Activated CD4-positive, alpha-beta memory T cell treated with anti-CD3 and anti-CD28 coated beads, Interleukin-2, amount 10 ng/mL, durations not matched to agents 7 days and 5 days (primary cell): ENCODE measurements around the gene SRPK2. TPM values are rescaled to one million over a fixed set of nuclear protein-coding genes. Genes with fewer than 3 reads are reported as not detected.
"Not testable (repeated sequence)": the region's sequence is repeated elsewhere in the genome, so short reads cannot be mapped to it uniquely, and the experiment has no call there.

Experiments used
- CTCF ChIA-PET: fragments of 350-600 bp; sonication (Branson Sonifier 250); formaldehyde crosslinking; loops from one replicate; lab custom pipeline; 2021; ENCODE audit warnings: antibody characterized with exemption, inconsistent platforms; lab: Charles Lee
- POLR2A ChIA-PET: fragments of 350-600 bp; sonication (Branson Sonifier 250); formaldehyde crosslinking; loops from one replicate; lab custom pipeline; 2021; ENCODE audit warnings: antibody characterized with exemption; lab: Charles Lee
- DNase-seq: peaks from one replicate; pipeline ENCODE4 v3.0.0-alpha.2; 2020
- H3K27ac Mint-ChIP-seq: one replicate; pipeline ENCODE4 v1.8.0; 2021; ENCODE audit warnings: mild to moderate bottlenecking, mixed read lengths
- H3K27me3 Mint-ChIP-seq: one replicate; pipeline ENCODE4 v1.8.0; 2021; ENCODE audit warnings: mixed read lengths
- H3K36me3 Mint-ChIP-seq: one replicate; pipeline ENCODE4 v1.8.0; 2021; ENCODE audit warnings: low read depth, mixed read lengths
- H3K4me1 Mint-ChIP-seq: one replicate; pipeline ENCODE4 v1.8.0; 2021; ENCODE audit warnings: mixed read lengths
- H3K4me3 Mint-ChIP-seq: one replicate; pipeline ENCODE4 v1.8.0; 2021; ENCODE audit warnings: mild to moderate bottlenecking, mixed read lengths
- H3K9me3 Mint-ChIP-seq: one replicate; pipeline ENCODE4 v1.8.0; 2021; ENCODE audit warnings: mixed read lengths
- total RNA-seq, 2 experiments: library from RNA; stranded (reverse); gene quantifications; one replicate each; pipeline ENCODE4 v1.2.3, GENCODE V29; 2021

The SRPK2 gene
- total RNA-seq, 2 experiments from 2014 or later: 42.9 to 45.0 TPM

- ChIA-PET CTCF (no interaction called here), POLR2A (no interaction called here)
- Mint-ChIP-seq H3K9me3 (no peaks in the 10 kb centered on the region), H3K4me1 (peaks cover 21% of the 10 kb centered on the region), H3K4me3 (no peak overlapping the region), H3K27me3 (no peaks in the 10 kb centered on the region), H3K27ac (no peak overlapping the region), H3K36me3 (peaks cover 21% of the 10 kb centered on the region)
- no peak for DNase-seq
Measured at GRCh38 chr7:105202616-105203015, 186.1 kb downstream of the SRPK2 start.

GRCh38 chr7:105199386-105199785, 189.3 kb downstream of the SRPK2 start:
- no peaks in the 10 kb centered on the region for H3K9me3 Mint-ChIP-seq
- no peak overlapping the region for H3K4me3 Mint-ChIP-seq
- ChIA-PET CTCF (interaction anchor here (0.7 kb wide), 1 partner anchor 47 kb away, joined by 3 read pairs; no protein-coding TSS in a partner anchor), POLR2A (no interaction called here)
- H3K27ac Mint-ChIP-seq: no peak overlapping the region
- DNase-seq: no peak
- H3K36me3 Mint-ChIP-seq: peaks cover 21% of the 10 kb centered on the region
- no peaks in the 10 kb centered on the region for H3K27me3 Mint-ChIP-seq
- H3K4me1 Mint-ChIP-seq: peaks cover 1% of the 10 kb centered on the region

- H3K27me3 Mint-ChIP-seq: no peaks in the 10 kb centered on the region
- no peaks in the 10 kb centered on the region for H3K9me3 Mint-ChIP-seq
- no peak for DNase-seq
- H3K36me3 Mint-ChIP-seq: peaks cover 22% of the 10 kb centered on the region
- H3K4me1 Mint-ChIP-seq: no peaks in the 10 kb centered on the region
- POLR2A ChIA-PET: no interaction called here
- H3K27ac Mint-ChIP-seq: no peak overlapping the region
- no peak overlapping the region for H3K4me3 Mint-ChIP-seq
- CTCF ChIA-PET: no interaction called here
Measured at GRCh38 chr7:105198223-105198622, 190.5 kb downstream of the SRPK2 start.

- Mint-ChIP-seq H3K9me3 (no peaks in the 10 kb centered on the region), H3K4me1 (no peaks in the 10 kb centered on the region), H3K4me3 (no peak overlapping the region), H3K36me3 (peaks cover 18% of the 10 kb centered on the region), H3K27me3 (no peaks in the 10 kb centered on the region), H3K27ac (no peak overlapping the region)
- ChIA-PET POLR2A (no interaction called here), CTCF (interaction anchor here (0.6 kb wide), 1 partner anchor 82 kb away, joined by 3 read pairs; no protein-coding TSS in a partner anchor)
- DNase-seq: no peak
Measured at GRCh38 chr7:105196473-105196872, 192.2 kb downstream of the SRPK2 start.

GRCh38 chr7:105195891-105196290, 192.8 kb downstream of the SRPK2 start:
- no peak overlapping the region for H3K27ac Mint-ChIP-seq
- no peak for DNase-seq
- peaks cover 16% of the 10 kb centered on the region for H3K36me3 Mint-ChIP-seq
- ChIA-PET POLR2A (no interaction called here), CTCF (no interaction called here)
- no peak overlapping the region for H3K4me3 Mint-ChIP-seq
- H3K27me3 Mint-ChIP-seq: no peaks in the 10 kb centered on the region
- no peaks in the 10 kb centered on the region for H3K4me1 Mint-ChIP-seq
- no peaks in the 10 kb centered on the region for H3K9me3 Mint-ChIP-seq

GRCh38 chr7:105194959-105195358, 193.8 kb downstream of the SRPK2 start:
- POLR2A ChIA-PET, H3K27me3 Mint-ChIP-seq, H3K4me3 Mint-ChIP-seq, H3K36me3 Mint-ChIP-seq, H3K27ac Mint-ChIP-seq, H3K9me3 Mint-ChIP-seq, DNase-seq, CTCF ChIA-PET, H3K4me1 Mint-ChIP-seq: not testable (repeated sequence)

GRCh38 chr7:105191331-105191730, 197.4 kb downstream of the SRPK2 start:
- POLR2A ChIA-PET: no interaction called here

GRCh38 chr7:105189859-105190492, 198.7 kb downstream of the SRPK2 start:
- Mint-ChIP-seq H3K4me1 (no peaks in the 10 kb centered on the region), H3K36me3 (peaks cover 4% of the 10 kb centered on the region), H3K27ac (no peak overlapping the region), H3K9me3 (no peaks in the 10 kb centered on the region), H3K4me3 (no peak overlapping the region), H3K27me3 (no peaks in the 10 kb centered on the region)
- CTCF ChIA-PET: no interaction called here
- POLR2A ChIA-PET: no interaction called here
- DNase-seq: no peak

More at GRCh38 chr7:105191331-105191730, 197.4 kb downstream of the SRPK2 start:
- CTCF ChIA-PET: interaction anchor here (0.7 kb wide), 2 partner anchors 106 to 123 kb away, joined by 3 read pairs; no protein-coding TSS in a partner anchor
- Mint-ChIP-seq H3K27ac (no peak overlapping the region), H3K4me1 (no peaks in the 10 kb centered on the region), H3K9me3 (no peaks in the 10 kb centered on the region), H3K27me3 (no peaks in the 10 kb centered on the region), H3K4me3 (no peak overlapping the region), H3K36me3 (peaks cover 4% of the 10 kb centered on the region)
- DNase-seq: no peak

- H3K4me3 Mint-ChIP-seq: no peak overlapping the region
Measured at GRCh38 chr7:105188201-105188600, 200.5 kb downstream of the SRPK2 start.

GRCh38 chr7:105187302-105188169, 201.2 kb downstream of the SRPK2 start:
- DNase-seq: no peak
- Mint-ChIP-seq H3K4me1 (no peaks in the 10 kb centered on the region), H3K4me3 (no peak overlapping the region), H3K9me3 (no peaks in the 10 kb centered on the region), H3K36me3 (no peaks in the 10 kb centered on the region), H3K27me3 (no peaks in the 10 kb centered on the region), H3K27ac (no peak overlapping the region)
- ChIA-PET CTCF (no interaction called here), POLR2A (no interaction called here)

More at GRCh38 chr7:105188201-105188600, 200.5 kb downstream of the SRPK2 start:
- H3K36me3 Mint-ChIP-seq: no peaks in the 10 kb centered on the region
- POLR2A ChIA-PET: no interaction called here
- H3K27ac Mint-ChIP-seq: no peak overlapping the region
- CTCF ChIA-PET: no interaction called here
- DNase-seq: no peak
- no peaks in the 10 kb centered on the region for H3K9me3 Mint-ChIP-seq
- no peaks in the 10 kb centered on the region for H3K27me3 Mint-ChIP-seq
- no peaks in the 10 kb centered on the region for H3K4me1 Mint-ChIP-seq

GRCh38 chr7:105185290-105186010, 203.3 kb downstream of the SRPK2 start:
- no peak overlapping the region for H3K27ac Mint-ChIP-seq
- ChIA-PET POLR2A (no interaction called here), CTCF (no interaction called here)
- H3K36me3 Mint-ChIP-seq: peaks cover 10% of the 10 kb centered on the region
- H3K4me3 Mint-ChIP-seq: no peak overlapping the region
- H3K27me3 Mint-ChIP-seq: no peaks in the 10 kb centered on the region
- no peaks in the 10 kb centered on the region for H3K9me3 Mint-ChIP-seq
- H3K4me1 Mint-ChIP-seq: no peaks in the 10 kb centered on the region
- no peak for DNase-seq

- Mint-ChIP-seq H3K36me3 (peaks cover 10% of the 10 kb centered on the region), H3K9me3 (no peaks in the 10 kb centered on the region), H3K27ac (no peak overlapping the region), H3K4me3 (no peak overlapping the region), H3K27me3 (no peaks in the 10 kb centered on the region), H3K4me1 (no peaks in the 10 kb centered on the region)
- CTCF ChIA-PET: no interaction called here
- POLR2A ChIA-PET: no interaction called here
- DNase-seq: no peak
Measured at GRCh38 chr7:105180002-105180401, 208.7 kb downstream of the SRPK2 start.

GRCh38 chr7:105178928-105179541, 209.7 kb downstream of the SRPK2 start:
- Mint-ChIP-seq H3K27me3 (no peaks in the 10 kb centered on the region), H3K4me1 (no peaks in the 10 kb centered on the region), H3K36me3 (peaks cover 10% of the 10 kb centered on the region), H3K27ac (no peak overlapping the region), H3K9me3 (no peaks in the 10 kb centered on the region), H3K4me3 (no peak overlapping the region)
- DNase-seq: no peak
- CTCF ChIA-PET: no interaction called here
- POLR2A ChIA-PET: no interaction called here
